Skin of body (tissue), 2 donors: ENCODE data around the gene ABLIM1. TPM values are rescaled to one million over a fixed set of nuclear protein-coding genes. Genes with fewer than 3 reads are reported as not detected.

Source experiments
- DNase-seq: peaks from one replicate; lab custom pipeline; 2025; lab: John Stamatoyannopoulos, UW
- total RNA-seq: library from RNA; depleted of rRNA; stranded (reverse); fragments of >200 nt; gene quantifications from one replicate; pipeline ENCODE4 v1.2.3, GENCODE V29; 2014

ABLIM1 gene
- total RNA-seq, 1 donor from 2014 or later = 66.2 TPM

- DNase-seq = no peak
These were observed 230.8 kb downstream of the ABLIM1 start for GRCh38 chr10:114427124-114427852.

DNA sequence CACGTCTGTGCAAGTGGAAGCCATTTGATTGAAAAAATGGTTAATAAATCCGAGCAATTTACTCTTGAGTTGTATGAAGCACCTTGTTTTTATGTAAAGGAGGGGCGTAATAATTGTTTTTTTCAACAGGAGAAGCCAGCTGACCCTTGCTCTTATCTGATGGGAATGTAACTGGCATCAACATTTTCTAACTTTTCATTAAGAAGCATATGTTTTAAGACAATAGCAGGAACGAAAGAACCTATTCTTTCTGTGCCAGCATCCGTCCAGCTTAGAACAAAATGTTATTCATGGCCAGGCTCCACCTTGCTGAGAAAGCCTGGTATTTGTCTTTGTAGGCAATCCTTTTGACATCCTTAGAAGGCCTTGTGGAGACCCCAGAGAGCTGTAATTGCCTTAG is 231.6 kb downstream of the ABLIM1 start:
- DNase-seq = no peak

- DNase-seq = no peak
These were observed 237.1 kb downstream of the ABLIM1 start for GRCh38 chr10:114420811-114421485.

DNA sequence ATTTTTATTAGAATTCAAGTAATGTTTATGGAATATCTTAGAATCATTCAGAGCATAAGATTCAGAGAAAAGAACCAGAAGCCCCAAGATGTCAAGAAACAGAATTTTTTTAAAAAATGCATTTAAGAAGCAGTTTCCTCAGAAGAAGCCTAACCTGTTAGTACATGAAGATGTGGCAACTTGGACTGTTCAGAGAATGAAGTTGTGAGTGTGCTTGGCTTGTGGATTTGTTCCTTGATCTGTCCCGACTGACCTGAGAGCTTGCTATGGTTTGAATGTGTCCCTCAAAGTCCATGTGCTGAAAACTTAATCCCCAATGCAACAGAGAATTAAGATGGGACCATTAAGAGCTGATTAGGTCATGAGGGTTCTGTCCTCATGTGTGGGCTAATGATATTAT is 240.0 kb downstream of the ABLIM1 start:
- DNase-seq = no peak

DNA sequence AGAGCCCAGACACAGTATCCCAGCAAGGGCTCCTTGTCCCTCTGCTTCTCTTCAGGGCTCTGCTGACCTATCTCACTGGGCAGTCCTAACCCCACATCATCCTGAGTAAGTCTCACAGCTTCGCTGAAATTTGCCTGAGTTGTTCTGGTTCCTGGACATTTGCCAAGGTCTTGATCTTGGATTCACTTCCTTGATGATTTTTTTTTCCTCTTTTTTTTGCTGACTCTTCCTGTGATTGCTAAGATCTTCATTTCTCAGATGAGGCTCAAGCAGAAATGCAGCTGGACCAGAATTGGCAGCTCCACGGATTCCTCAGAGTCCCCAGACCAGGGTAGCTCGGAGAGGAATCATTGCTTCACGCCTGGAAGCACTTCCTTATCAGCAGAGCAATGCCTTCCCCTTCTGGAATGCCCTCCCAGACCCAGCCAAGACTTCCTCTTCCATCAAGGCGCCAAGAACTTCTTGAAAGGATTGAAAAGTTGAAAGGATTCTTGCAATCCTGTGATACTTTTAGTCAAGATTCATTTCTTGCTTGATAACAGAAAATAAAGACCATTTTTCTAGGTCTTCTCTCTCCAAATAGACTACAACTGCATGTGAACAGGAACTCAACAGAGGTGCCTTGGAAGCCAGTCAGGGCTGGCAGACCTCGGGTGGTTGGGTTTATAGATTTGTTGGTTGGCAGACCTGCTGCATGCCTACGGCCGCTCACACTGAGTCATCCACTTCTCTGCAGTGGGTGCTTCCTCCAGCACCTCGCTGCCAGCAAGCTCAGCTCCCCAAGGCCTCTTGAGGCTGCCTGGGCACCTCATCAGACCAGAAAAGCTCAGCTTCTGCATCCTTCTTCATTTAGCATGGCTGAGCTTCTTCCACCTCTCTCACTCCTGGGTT is 244.9 kb downstream of the ABLIM1 start:
- no peak for DNase-seq

DNA sequence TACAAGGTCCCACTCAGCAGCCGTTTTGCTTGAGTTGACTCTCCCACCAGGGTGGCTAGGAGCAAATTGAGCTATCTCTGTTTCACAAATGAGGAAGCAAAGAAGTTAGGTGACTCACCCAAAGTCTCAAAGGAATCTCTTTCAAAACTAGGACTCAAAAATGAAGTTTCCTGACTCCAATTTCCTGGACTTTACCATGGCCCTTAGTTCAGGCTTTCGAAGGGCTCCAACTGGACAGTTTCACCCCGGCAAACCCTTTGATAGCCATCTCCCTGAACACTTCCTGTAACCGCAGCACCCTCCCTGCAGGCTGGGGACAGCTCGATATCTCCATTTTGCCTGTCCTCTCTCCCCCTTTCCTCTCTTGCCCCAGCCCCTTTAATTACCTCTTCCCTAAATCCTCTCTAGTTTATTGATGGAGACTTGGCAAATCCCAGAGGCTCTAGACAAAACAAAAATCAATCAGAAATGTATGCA is 249.1 kb downstream of the ABLIM1 start:
- DNase-seq = no peak

DNA sequence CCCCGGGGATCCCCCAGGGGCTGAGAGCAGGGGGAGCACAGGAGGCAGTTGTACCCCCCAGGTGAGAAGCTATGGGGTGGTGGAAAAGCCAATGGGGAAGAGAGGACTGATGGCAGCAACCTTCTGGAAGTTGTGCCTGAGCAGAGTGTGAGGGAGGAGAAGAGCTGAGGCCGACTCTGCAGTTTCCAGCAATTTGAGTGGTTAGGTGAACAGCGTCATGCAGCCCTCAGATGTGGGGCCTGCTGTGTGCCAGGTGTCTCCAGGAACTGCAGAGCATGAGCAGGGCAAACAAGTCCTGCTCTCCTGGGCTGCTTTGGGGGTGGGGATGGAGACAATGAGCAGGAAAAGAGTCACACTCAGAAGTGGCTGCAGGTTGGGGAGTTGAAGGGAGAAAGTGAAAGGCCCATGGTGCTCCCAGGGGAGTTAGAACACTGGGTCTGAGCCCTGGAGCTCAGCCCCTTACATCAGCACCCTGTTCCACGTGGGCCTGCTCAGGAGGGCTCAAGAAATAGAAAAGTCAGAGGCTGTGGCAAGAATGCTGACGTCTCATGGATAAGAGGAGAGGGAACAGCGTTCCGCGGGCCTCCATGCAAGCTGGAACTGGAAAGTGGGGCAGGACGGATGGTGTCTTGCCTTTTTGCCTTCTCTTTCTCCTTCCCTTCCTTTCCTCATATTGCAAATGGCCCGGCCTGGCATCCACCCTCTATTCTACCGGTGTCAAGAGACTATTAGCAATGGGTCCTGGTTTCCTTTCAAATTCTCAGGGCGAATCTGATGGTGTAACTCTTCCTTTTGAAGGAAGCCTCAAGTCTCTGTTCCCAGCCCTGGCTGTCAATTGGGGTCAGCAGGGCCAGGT is 249.7 kb downstream of the ABLIM1 start:
- DNase-seq = no peak

- no peak for DNase-seq
These were observed 251.6 kb downstream of the ABLIM1 start for GRCh38 chr10:114406455-114406854.

GRCh38 chr10:114405011-114405350 is 253.1 kb downstream of the ABLIM1 start:
- DNase-seq = no peak

DNA sequence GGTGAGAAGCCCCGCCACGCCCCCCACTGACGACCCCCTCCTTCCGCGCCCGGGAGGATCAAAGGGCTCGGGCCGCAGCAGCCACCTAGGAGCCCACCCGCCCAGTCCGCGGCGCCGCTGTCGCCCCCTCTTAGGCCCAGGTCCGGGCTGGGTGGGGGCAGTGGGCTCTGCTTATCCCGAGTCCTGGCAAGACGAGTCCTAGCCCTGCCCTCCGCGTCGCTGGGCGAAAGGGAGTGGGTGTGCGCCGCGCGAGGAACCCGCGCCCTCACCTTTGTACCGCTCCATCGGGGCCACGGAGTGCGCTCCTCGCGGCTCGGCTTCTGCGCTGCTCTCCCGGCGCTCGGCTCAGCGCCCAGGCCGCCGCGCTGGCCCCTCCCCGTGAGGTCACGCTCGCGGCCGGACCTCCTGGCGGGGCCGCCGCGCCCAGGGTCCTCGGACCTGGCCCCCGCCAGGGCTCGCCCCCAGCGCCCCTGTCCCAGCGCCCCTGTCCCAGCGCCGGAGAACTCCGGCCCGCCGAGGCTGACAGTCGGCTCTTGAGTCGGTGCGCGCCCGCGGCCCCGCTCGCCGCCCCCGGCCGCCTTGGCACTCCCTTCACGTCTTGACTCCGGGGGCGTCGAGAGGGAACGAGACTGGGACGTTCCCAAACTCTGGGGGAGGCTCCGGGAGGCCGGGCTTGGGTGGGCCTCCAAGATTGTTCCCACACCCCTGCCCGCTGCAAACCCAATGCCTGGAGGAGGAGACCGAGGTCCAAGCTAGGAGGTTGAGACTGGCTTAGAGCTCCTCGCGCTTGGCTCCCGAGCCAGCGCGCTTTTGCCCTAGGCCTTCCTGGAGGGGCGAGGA is 253.7 kb downstream of the ABLIM1 start, which contains the start of gene AFAP1L2:
Gene AFAP1L2, minus strand, starts transcription at position 332 of the 840 bp plus-strand sequence. Its CDS starts 47 bp downstream, at position 285.
- no peak for DNase-seq

- no peak for DNase-seq
These were observed 254.4 kb downstream of the ABLIM1 start for GRCh38 chr10:114403541-114404161.

GRCh38 chr10:114402871-114403540 is 255.1 kb downstream of the ABLIM1 start:
- no peak for DNase-seq

- no peak for DNase-seq
These were observed 255.8 kb downstream of the ABLIM1 start for GRCh38 chr10:114402233-114402632.

- DNase-seq = peak; percentile 95
These were observed 256.8 kb downstream of the ABLIM1 start for GRCh38 chr10:114401195-114401791.

DNA sequence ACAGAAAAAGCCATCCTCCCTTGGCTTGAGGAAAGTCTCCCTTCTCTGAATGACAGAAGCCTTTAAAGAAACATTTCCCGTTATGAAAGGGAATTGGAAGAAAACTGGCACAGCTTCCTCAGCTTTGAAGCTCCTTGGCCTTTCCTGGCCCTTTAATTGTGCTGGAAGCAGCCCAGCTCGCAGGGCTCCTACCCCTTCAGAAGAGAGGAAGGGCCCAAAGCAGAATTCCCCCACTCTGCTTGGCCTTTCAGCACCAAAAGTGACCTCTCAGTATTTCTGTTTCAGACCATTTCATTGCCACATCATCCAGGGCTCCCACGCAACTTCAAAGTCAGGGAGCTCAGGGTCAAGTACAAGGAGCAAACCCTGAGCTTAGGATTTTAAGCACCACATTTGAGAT is 258.0 kb downstream of the ABLIM1 start:
- DNase-seq = no peak

DNA sequence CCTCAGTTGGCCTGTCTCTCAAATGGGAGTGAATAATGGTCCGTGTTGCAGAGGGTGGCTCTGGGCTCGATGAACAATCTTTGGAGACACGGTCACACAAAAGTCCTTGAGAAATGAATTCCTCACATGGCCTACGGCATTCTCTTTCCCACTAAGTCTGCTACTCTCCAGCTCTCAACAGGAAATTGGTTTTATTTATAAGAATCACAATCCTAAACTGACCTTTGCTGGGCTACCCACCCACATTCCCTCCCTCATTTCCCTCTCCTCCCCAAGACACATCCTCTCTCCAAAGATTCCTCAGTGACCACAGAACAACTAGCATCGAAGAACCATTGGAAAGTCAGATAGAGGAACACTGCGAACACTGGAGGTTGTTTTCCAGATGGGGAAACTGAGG is 258.5 kb downstream of the ABLIM1 start:
- no peak for DNase-seq

- DNase-seq = no peak
These were observed 259.3 kb downstream of the ABLIM1 start for GRCh38 chr10:114398587-114399331.

GRCh38 chr10:114397651-114398145 is 260.4 kb downstream of the ABLIM1 start:
- peak; percentile 63 for DNase-seq
